Gastroesophageal sphincter (tissue), 4 donors: ENCODE data around the gene TAF3. TPM values are rescaled to one million over a fixed set of nuclear protein-coding genes. Genes with fewer than 3 reads are reported as not detected.

Experiments used
- ATAC-seq: fragments of 150-250 bp; one replicate; pipeline ENCODE4 v1.9.1; 2016; ENCODE audit warnings: mild to moderate bottlenecking, moderate library complexity
- H3K27ac ChIP-seq, 4 donors: fragments of 200-600 bp; sonication (generic) in 3 of 4; 1 replicate in 3 of 4; 2 replicates in 1 of 4; pipeline ENCODE4 v1.5.1; 2016 to 2019
- H3K27me3 ChIP-seq: fragments of 200-600 bp; sonication (generic); one replicate; pipeline ENCODE4 v1.5.1; 2019
- H3K36me3 ChIP-seq, 2 donors: fragments of 200-600 bp; sonication (generic); one replicate each; pipeline ENCODE4 v1.5.1; 2019; ENCODE audit warnings: control low read depth in 1 of 2
- H3K4me1 ChIP-seq, 3 donors: fragments of 200-600 bp; sonication (generic); 1 replicate in 2 of 3; 2 replicates in 1 of 3; pipeline ENCODE4 v1.5.1; 2016 to 2019; ENCODE audit warnings: control low read depth in 2 of 3
- H3K4me3 ChIP-seq, 2 donors: fragments of 200-600 bp; sonication (generic); one replicate each; pipeline ENCODE4 v1.5.1; 2019; ENCODE audit warnings: mild to moderate bottlenecking in 1 of 2, moderate library complexity in 1 of 2
- H3K9me3 ChIP-seq, 3 donors: fragments of 200-600 bp; sonication (generic); one replicate each; pipeline ENCODE4 v1.5.1; 2017 to 2019; ENCODE audit warnings: control low read depth in 2 of 3
- CTCF ChIP-seq, 4 experiments: fragments of 200-600 bp in 2 of 4; fragments of 450-650 bp in 2 of 4; sonication (generic) in 1 of 4; IDR thresholded peaks; one replicate each; pipeline ENCODE4 v1.5.1; 2017 to 2019; ENCODE audit warnings: antibody characterized with exemption in 4 of 4, mild to moderate bottlenecking in 2 of 4, moderate library complexity in 2 of 4
- EP300 ChIP-seq: sonication (generic); formaldehyde crosslinking; IDR thresholded peaks from one replicate; pipeline ENCODE4 v1.6.1; 2017; ENCODE audit warnings: antibody characterized with exemption, mild to moderate bottlenecking
- POLR2A ChIP-seq, 2 donors: fragments of 450-650 bp; IDR thresholded peaks; one replicate each; pipeline ENCODE4 v1.6.1; 2017; ENCODE audit warnings: antibody characterized with exemption in 2 of 2, mild to moderate bottlenecking in 2 of 2, moderate library complexity in 1 of 2
- POLR2AphosphoS5 ChIP-seq: sonication (generic); formaldehyde crosslinking; IDR thresholded peaks from one replicate; pipeline ENCODE4 v1.6.1; 2017; ENCODE audit warnings: antibody characterized with exemption
- WGBS, 2 donors: methylation state at CpG; one replicate each; pipeline ENCODE4 v1.1.5; 2018; ENCODE audit warnings: low coverage in 1 of 2; 5-methylcytosine and 5-hydroxymethylcytosine counted together
- total RNA-seq, 4 donors: library from RNA; depleted of rRNA; stranded (reverse); fragments of >200 nt; gene quantifications; one replicate each; pipeline ENCODE4 v1.1.0, GENCODE V29; 2016

The TAF3 gene
- total RNA-seq, 4 donors from 2014 or later = 5.7 to 11.8 (median 8.8) TPM

- H3K4me1 ChIP-seq = peaks cover 9 to 58% (median 24%) of the 10 kb centered on the region in 3 donors
- WGBS, 2 donors = 83 to 91% methylated on average over 3 of the region's 3 CpGs
- peak overlapping the region in 1 of 2 donors; percentile 93 for H3K4me3 ChIP-seq
- no peak for ATAC-seq
- H3K9me3 ChIP-seq = no peaks in the 10 kb centered on the region
- no peak overlapping the region for H3K27ac ChIP-seq
- peaks cover 0 to 10% of the 10 kb centered on the region in 2 donors for H3K36me3 ChIP-seq
- no peaks in the 10 kb centered on the region for H3K27me3 ChIP-seq
- no peak for TF ChIP-seq CTCF (IDR thresholded peaks at IDR 0.05)
- TF ChIP-seq POLR2AphosphoS5 = no peak
- TF ChIP-seq POLR2A (IDR thresholded peaks at IDR 0.05) = no peak
- no peak for TF ChIP-seq EP300
Observed at GRCh38 chr10:7786430-7786829, 31.9 kb upstream of the TAF3 start.

GRCh38 chr10:7787150-7787856 lies 31.0 kb upstream of the TAF3 start:
- H3K4me3 ChIP-seq = peak overlapping the region; percentile 93 to 98
- 10 to 12% methylated on average over 3 to 6 of the region's 26 CpGs for WGBS, 2 donors
- no peaks in the 10 kb centered on the region for H3K9me3 ChIP-seq
- no peak for TF ChIP-seq EP300
- TF ChIP-seq POLR2A (IDR thresholded peaks at IDR 0.05) = no peak
- no peak for TF ChIP-seq CTCF (IDR thresholded peaks at IDR 0.05)
- TF ChIP-seq POLR2AphosphoS5 = no peak
- H3K36me3 ChIP-seq = peaks cover 0 to 1% of the 10 kb centered on the region in 2 donors
- H3K27me3 ChIP-seq = no peaks in the 10 kb centered on the region
- ATAC-seq = peak; percentile 29
- H3K27ac ChIP-seq = peak overlapping the region; percentile 63 to 90 (median 84)
- peaks cover 9 to 66% (median 24%) of the 10 kb centered on the region in 3 donors for H3K4me1 ChIP-seq

GRCh38 chr10:7787857-7788638 lies 30.3 kb upstream of the TAF3 start, which contains the start of the genes ATP5F1C and KIN:
Gene ATP5F1C (plus strand): TSS chr10:7788177. CDS start chr10:7788208, 31 bp downstream.
Gene KIN (minus strand): TSS chr10:7787993. CDS start chr10:7787933, 60 bp downstream.
- WGBS, 2 donors = 0% methylated on average over 4 to 27 of the region's 59 CpGs
- TF ChIP-seq EP300 (no peak), POLR2AphosphoS5 (peak; percentile 79), POLR2A (IDR thresholded peaks at IDR 0.05) (peak; percentile 61 to 70)
- Histone ChIP-seq H3K27ac (peak within 1 kb of the TSS; percentile 63 to 90 (median 88)), H3K27me3 (no peaks in the 10 kb centered on the region), H3K36me3 (no peaks in the 10 kb centered on the region), H3K9me3 (no peaks in the 10 kb centered on the region), H3K4me3 (peak within 1 kb of the TSS; percentile 93 to 98), H3K4me1 (peaks cover 9 to 74% (median 24%) of the 10 kb centered on the region in 3 donors)
- peak; percentile 96 for ATAC-seq

- no peaks in the 10 kb centered on the region for H3K36me3 ChIP-seq
- peak overlapping the region; percentile 45 to 90 (median 88) for H3K27ac ChIP-seq
- H3K9me3 ChIP-seq = no peaks in the 10 kb centered on the region
- ATAC-seq = no peak
- H3K4me3 ChIP-seq = peak overlapping the region; percentile 93 to 98
- TF ChIP-seq POLR2AphosphoS5 (no peak), POLR2A (IDR thresholded peaks at IDR 0.05) (no peak), CTCF (IDR thresholded peaks at IDR 0.05) (no peak), EP300 (no peak)
- 1 to 6% methylated on average over 8 to 10 of the region's 25 CpGs for WGBS, 2 donors
- no peaks in the 10 kb centered on the region for H3K27me3 ChIP-seq
- peaks cover 9 to 81% (median 24%) of the 10 kb centered on the region in 3 donors for H3K4me1 ChIP-seq
Observed at GRCh38 chr10:7788639-7789286, 29.5 kb upstream of the TAF3 start.

GRCh38 chr10:7789390-7789789 lies 28.9 kb upstream of the TAF3 start:
- no peaks in the 10 kb centered on the region for H3K27me3 ChIP-seq
- no peak for ATAC-seq
- peak overlapping the region in 1 of 4 donors; percentile 86 for H3K27ac ChIP-seq
- 23 to 35% methylated on average over 3 of the region's 3 CpGs for WGBS, 2 donors
- H3K9me3 ChIP-seq = no peaks in the 10 kb centered on the region
- peak overlapping the region; percentile 93 to 98 for H3K4me3 ChIP-seq
- peaks cover 14 to 87% (median 24%) of the 10 kb centered on the region in 3 donors for H3K4me1 ChIP-seq
- TF ChIP-seq CTCF (IDR thresholded peaks at IDR 0.05) (no peak), POLR2A (IDR thresholded peaks at IDR 0.05) (no peak)
- H3K36me3 ChIP-seq = no peaks in the 10 kb centered on the region
